ENCODE results near the gene DENND10.
"Not testable (repeated sequence)": the region's sequence is repeated elsewhere in the genome, so short reads cannot be mapped to it uniquely, and the experiment has no call there.

DENND10 gene

GRCh38 chr10:119176166-119176565 is 72.3 kb downstream of the DENND10 start:
- peak; percentile 35 for DNase-seq

- no peak for DNase-seq
These were observed 73.9 kb downstream of the DENND10 start for GRCh38 chr10:119177708-119178371.

GRCh38 chr10:119178372-119179119 is 74.6 kb downstream of the DENND10 start, which contains the start of gene PRDX3:
Gene PRDX3, minus strand, starts transcription at chr10:119178812. Its CDS starts 22 bp downstream, at chr10:119178790.
- DNase-seq: peak; percentile 97

- not testable (repeated sequence) for DNase-seq
These were observed 77.0 kb downstream of the DENND10 start for GRCh38 chr10:119180850-119181400.

GRCh38 chr10:119183664-119184412 is 79.9 kb downstream of the DENND10 start:
- no peak for DNase-seq

Measured in hematopoietic multipotent progenitor cell treated with erythropoietin and hydrocortisone succinate and interleukin-3 and kit ligand, for 4 days (in vitro differentiated cells).